Measurements from ENCODE around the gene CMTM6. TPM values are rescaled to one million over a fixed set of nuclear protein-coding genes. Genes with fewer than 3 reads are reported as not detected.

The CMTM6 gene
- total and polyA plus RNA-seq, 10 of the 15 experiments (the other 5 are each of a cell fraction or from before 2014, with no cell fraction given), result 27.1 to 97.3 (median 61.4) TPM

DNA sequence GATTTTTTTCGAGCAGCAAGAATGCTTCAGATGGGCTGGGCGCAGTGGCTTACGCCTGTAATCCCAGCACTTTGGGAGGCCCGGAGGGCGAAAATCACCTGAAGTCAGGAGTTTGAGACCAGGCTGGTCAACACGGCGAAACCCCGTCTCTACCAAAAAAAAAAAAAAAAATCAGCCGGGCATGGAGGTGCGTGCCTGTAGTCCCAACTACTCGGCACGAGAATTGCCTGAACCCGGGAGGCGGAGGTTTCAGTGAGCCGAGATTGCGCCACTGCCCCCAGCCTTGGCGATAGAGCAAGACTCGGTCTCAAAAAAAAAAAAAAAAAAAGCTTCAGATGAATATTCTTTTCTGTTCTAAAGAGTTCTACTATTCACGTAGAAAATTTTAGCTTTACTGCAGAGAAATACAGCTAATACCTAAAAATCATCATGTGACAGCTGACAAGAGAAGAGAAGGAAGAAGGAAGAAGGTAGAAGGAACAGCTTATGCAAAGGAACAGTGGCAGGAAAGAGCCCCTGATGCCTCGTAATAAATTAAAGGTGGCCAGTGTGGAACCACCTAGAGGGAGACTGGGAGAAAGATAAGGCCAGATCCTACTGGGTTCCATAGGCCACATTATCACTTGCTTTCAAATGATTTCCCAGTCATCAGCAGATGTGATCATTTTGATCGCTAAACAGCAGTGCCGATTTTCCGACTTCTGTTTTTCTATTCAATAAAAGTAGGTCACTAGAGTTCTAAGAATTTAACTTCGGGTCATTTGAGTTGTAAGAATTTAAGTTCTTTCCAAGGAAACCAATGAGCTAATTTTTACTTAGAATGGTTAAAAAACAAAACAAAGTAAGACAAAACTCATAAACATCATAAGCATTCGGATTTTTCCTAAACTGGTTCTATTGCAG, 1.5 kb downstream of the CMTM6 start:
- Histone ChIP-seq H3K9me3 (replicated peaks; ENCODE audit: control insufficient read depth, insufficient read depth, low read length) (no peaks in the 10 kb centered on the region), H3K4me3 (peak overlapping the region; percentile 88), H3K27ac (ENCODE audit: control insufficient read depth, insufficient read depth) (no peak overlapping the region), H2AFZ (ENCODE audit: control insufficient read depth, low read depth, low read length) (no peak overlapping the region), H3K4me2 (ENCODE audit: control insufficient read depth, insufficient read depth) (peak overlapping the region; percentile 97), H4K20me1 (ENCODE audit: control insufficient read depth, insufficient read depth) (no peaks in the 10 kb centered on the region), H3K36me3 (ENCODE audit: control insufficient read depth in 2 of 2, insufficient read depth in 2 of 2, low read length in 1 of 2) (no peaks in the 10 kb centered on the region), H3K4me1 (ENCODE audit: control insufficient read depth, insufficient read depth, low read length) (peaks cover 4% of the 10 kb centered on the region; the same call in 1 of the 2 replicates), H3K79me2 (ENCODE audit: control insufficient read depth, insufficient read depth, low read length) (peaks cover 16% of the 10 kb centered on the region), H3K27me3 (replicated peaks in 1 of 2; ENCODE audit: control insufficient read depth in 2 of 2, insufficient read depth in 2 of 2, low read length in 1 of 2) (no peaks in the 10 kb centered on the region), H3K9ac (ENCODE audit: control insufficient read depth, insufficient read depth, low read length) (peak overlapping the region; percentile 83)
- DNase-seq (ENCODE audit: low read depth, low spot score), result no peak
- RAD21 ChIA-PET (ENCODE audit: unreplicated experiment), result interaction anchor here (0.6 to 3.3 kb wide), 15 partner anchors 8 to 1191 kb away, joined by 3 to 27 read pairs (median 4); partner anchors contain the start of genes CMTM7 and CNOT10
- BruUV-seq (replicated peaks), result TSS peak; percentile 66
- SMC1A ChIA-PET (ENCODE audit: uncharacterized antibody, unreplicated experiment), result interaction anchor here (0.6 to 6.0 kb wide), 19 partner anchors 8 to 423 kb away, joined by 3 to 61 read pairs (median 3); no protein-coding TSS in a partner anchor
- 13% methylated on average over 23 of the region's 25 CpGs for WGBS (ENCODE audit: insufficient coverage, insufficient replicate concordance, low lambda C conversion rate, missing lambda C conversion rate)
- TF ChIP-seq ZNF384 (IDR thresholded peaks at IDR 0.05; ENCODE audit: borderline replicate concordance, low read depth, low read length), result peak; percentile 27; the same call in 1 of the 2 replicates
- no peak for TF ChIP-seq ZNF592 (IDR thresholded peaks at IDR 0.05)
- ATAC-seq, result peak; percentile 3; the same call in 1 of the 3 replicates
- in situ Hi-C loops (cut with MboI), result loop anchor here (10.0 kb wide), 2 partner anchors 434 to 584 kb away; no protein-coding TSS in a partner anchor
- CTCF ChIA-PET, result interaction anchor here (0.6 to 2.6 kb wide), 11 partner anchors 9 to 595 kb away, joined by 3 to 13 read pairs (median 4); partner anchors contain the start of gene CMTM7
- POLR2A ChIA-PET, result interaction anchor here (0.6 to 1.3 kb wide), 18 partner anchors 15 to 1313 kb away, joined by 3 to 11 read pairs (median 4); no protein-coding TSS in a partner anchor
- intact Hi-C loops (cut with micrococcal nuclease; ENCODE audit: unreplicated experiment), result loop anchor here (5.0 kb wide), 1 partner anchor 79 kb away; no protein-coding TSS in a partner anchor
- no peak for FAIRE-seq

Data from GM12878 (cell line).